Activated B cell treated with CpG ODN at 0.5 μM for 24 hours (primary cell): ENCODE results near the gene INCA1. TPM values are rescaled to one million over a fixed set of nuclear protein-coding genes. Genes with fewer than 3 reads are reported as not detected.

Source experiments
- ATAC-seq: fragments of 200-7000 bp; cut with Tn5 transposase; one replicate; pipeline ENCODE4 v1.10.0; 2021; ENCODE audit warnings: low read depth, mild to moderate bottlenecking, moderate library complexity
- CTCF ChIA-PET: fragments of 350-600 bp; sonication (Branson Sonifier 250); formaldehyde crosslinking; loops from one replicate; lab custom pipeline; 2021; ENCODE audit warnings: antibody characterized with exemption; lab: Charles Lee
- POLR2A ChIA-PET: fragments of 350-600 bp; sonication (Branson Sonifier 250); formaldehyde crosslinking; loops from one replicate; lab custom pipeline; 2021; ENCODE audit warnings: antibody characterized with exemption; lab: Charles Lee
- DNase-seq: peaks from one replicate; pipeline ENCODE4 v3.0.0; 2022
- H3K27ac Mint-ChIP-seq: one replicate; pipeline ENCODE4 v1.8.0; 2020; ENCODE audit warnings: mixed read lengths
- H3K27me3 Mint-ChIP-seq: one replicate; pipeline ENCODE4 v1.8.0; 2021; ENCODE audit warnings: mixed read lengths
- H3K36me3 Mint-ChIP-seq: one replicate; pipeline ENCODE4 v1.8.0; 2021; ENCODE audit warnings: low read depth, mixed read lengths
- H3K4me1 Mint-ChIP-seq: one replicate; pipeline ENCODE4 v1.8.0; 2021; ENCODE audit warnings: mixed read lengths
- H3K4me3 Mint-ChIP-seq: one replicate; pipeline ENCODE4 v1.8.0; 2020; ENCODE audit warnings: mild to moderate bottlenecking, mixed read lengths
- H3K9me3 Mint-ChIP-seq: one replicate; pipeline ENCODE4 v1.8.0; 2020; ENCODE audit warnings: mixed read lengths
- CTCF ChIP-seq: fragments of 200-600 bp; IDR thresholded peaks from one replicate; pipeline ENCODE4 v1.8.0; 2022; ENCODE audit warnings: antibody characterized with exemption, mild to moderate bottlenecking
- intact Hi-C: fragments of 100-400 bp; cut with micrococcal nuclease; formaldehyde crosslinking; loops from one replicate; pipeline ENCODE4 v1.15.1; 2024
- total RNA-seq: library from RNA; stranded (reverse); gene quantifications from 2 replicates; pipeline ENCODE4 v1.2.3, GENCODE V29; 2022

The INCA1 gene
- total RNA-seq, 1 donor from 2014 or later, result 0.44 TPM

GRCh38 chr17:4973256-4974114 lies 23.8 kb downstream of the INCA1 start:
- intact Hi-C loops, result no loop called here
- Mint-ChIP-seq H3K9me3 (no peaks in the 10 kb centered on the region), H3K4me1 (peaks cover 5% of the 10 kb centered on the region), H3K36me3 (peaks cover 72% of the 10 kb centered on the region), H3K4me3 (no peak overlapping the region), H3K27ac (no peak overlapping the region), H3K27me3 (no peaks in the 10 kb centered on the region)
- no peak for TF ChIP-seq CTCF
- no peak for DNase-seq
- CTCF ChIA-PET, result no interaction called here
- no peak for ATAC-seq
- POLR2A ChIA-PET, result interaction anchor here (0.5 kb wide), 1 partner anchor 44 kb away, joined by 3 read pairs; no protein-coding TSS in a partner anchor

GRCh38 chr17:4972752-4973151 lies 24.6 kb downstream of the INCA1 start:
- intact Hi-C loops, result no loop called here
- Mint-ChIP-seq H3K9me3 (no peaks in the 10 kb centered on the region), H3K27ac (no peak overlapping the region), H3K36me3 (peaks cover 69% of the 10 kb centered on the region), H3K4me1 (peaks cover 1% of the 10 kb centered on the region), H3K27me3 (no peaks in the 10 kb centered on the region), H3K4me3 (no peak overlapping the region)
- no peak for DNase-seq
- no peak for ATAC-seq
- POLR2A ChIA-PET, result interaction anchor here (0.5 kb wide), 1 partner anchor 312 kb away, joined by 4 read pairs; no protein-coding TSS in a partner anchor
- no peak for TF ChIP-seq CTCF
- CTCF ChIA-PET, result no interaction called here

GRCh38 chr17:4972322-4972721 lies 25.0 kb downstream of the INCA1 start:
- ChIA-PET POLR2A (interaction anchor here (0.5 to 11.6 kb wide), 3 partner anchors 15 to 312 kb away, joined by 4 to 391 read pairs (median 4); partner anchors contain the start of genes CAMTA2, ENO3 and PFN1), CTCF (no interaction called here)
- ATAC-seq, result no peak
- Mint-ChIP-seq H3K27ac (no peak overlapping the region), H3K36me3 (peaks cover 65% of the 10 kb centered on the region), H3K9me3 (no peaks in the 10 kb centered on the region), H3K27me3 (no peaks in the 10 kb centered on the region), H3K4me1 (peaks cover 1% of the 10 kb centered on the region), H3K4me3 (no peak overlapping the region)
- intact Hi-C loops, result no loop called here
- no peak for TF ChIP-seq CTCF
- no peak for DNase-seq

GRCh38 chr17:4971826-4972225 lies 25.5 kb downstream of the INCA1 start:
- Mint-ChIP-seq H3K4me1 (peaks cover 1% of the 10 kb centered on the region), H3K36me3 (peaks cover 60% of the 10 kb centered on the region), H3K4me3 (no peak overlapping the region), H3K9me3 (no peaks in the 10 kb centered on the region), H3K27me3 (no peaks in the 10 kb centered on the region), H3K27ac (no peak overlapping the region)
- intact Hi-C loops, result no loop called here
- ChIA-PET POLR2A (interaction anchor here (0.5 to 11.6 kb wide), 3 partner anchors 16 to 49 kb away, joined by 4 to 391 read pairs (median 4); partner anchors contain the start of genes CAMTA2, ENO3 and PFN1), CTCF (interaction anchor here (1.6 kb wide), 1 partner anchor 9 kb away, joined by 6 read pairs; no protein-coding TSS in a partner anchor)
- no peak for TF ChIP-seq CTCF
- ATAC-seq, result no peak
- DNase-seq, result no peak

GRCh38 chr17:4970273-4970672 lies 27.0 kb downstream of the INCA1 start:
- ChIA-PET CTCF (interaction anchor here (0.7 to 1.6 kb wide), 3 partner anchors 11 to 92 kb away, joined by 3 to 6 read pairs (median 4); no protein-coding TSS in a partner anchor), POLR2A (interaction anchor here (1.4 to 11.6 kb wide), 3 partner anchors 9 to 30 kb away, joined by 3 to 391 read pairs (median 83); partner anchors contain the start of genes ENO3, PFN1, RNF167 and SLC25A11)
- Mint-ChIP-seq H3K9me3 (no peaks in the 10 kb centered on the region), H3K36me3 (peaks cover 60% of the 10 kb centered on the region), H3K27ac (no peak overlapping the region), H3K4me1 (peaks cover 14% of the 10 kb centered on the region), H3K27me3 (no peaks in the 10 kb centered on the region), H3K4me3 (no peak overlapping the region)
- intact Hi-C loops, result no loop called here
- DNase-seq (no peak), ATAC-seq (no peak)
- TF ChIP-seq CTCF, result no peak
